TTC549 (cell line): Measurements from ENCODE around the gene CLEC11A.

Experiments used
- FAIRE-seq: peaks from 2 replicates; lab custom pipeline; 2012; peaks lifted over from hg19 to GRCh38; lab: Jason Lieb, UNC

Gene CLEC11A

GRCh38 chr19:50723069-50723468 lies at the start of gene CLEC11A:
Gene CLEC11A, plus strand, starts transcription at chr19:50723364. Its CDS starts 162 bp downstream, at chr19:50723526.
- FAIRE-seq = peak; percentile 78

DNA sequence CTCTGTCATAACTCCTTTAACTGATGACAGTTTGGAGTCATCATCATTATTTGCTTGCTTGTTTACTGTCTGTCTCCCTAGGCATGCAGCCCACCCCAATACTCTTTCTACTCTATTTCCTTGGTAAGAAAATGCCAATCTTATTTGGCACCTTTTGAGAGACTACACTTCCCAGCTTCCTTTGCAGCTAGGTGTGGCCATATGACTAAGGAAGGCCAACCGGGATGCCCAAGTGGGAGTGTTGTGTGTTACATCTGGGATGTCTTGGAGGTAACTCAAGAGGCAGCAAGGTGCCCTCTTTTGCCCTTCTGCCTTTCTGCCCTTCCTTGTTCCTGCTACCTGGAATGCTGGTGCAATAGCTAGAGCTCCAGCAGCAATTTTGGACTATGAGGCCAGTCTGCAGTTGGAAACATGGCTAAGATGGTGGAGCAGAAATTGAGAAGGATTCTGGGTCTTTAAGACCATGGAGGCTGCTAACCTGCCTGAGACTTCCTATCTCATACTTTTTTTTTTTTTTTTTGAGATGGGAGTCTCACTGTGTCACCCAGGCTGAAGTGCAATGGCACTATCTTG lies 46.5 kb upstream of the CLEC11A start:
- no peak for FAIRE-seq

DNA sequence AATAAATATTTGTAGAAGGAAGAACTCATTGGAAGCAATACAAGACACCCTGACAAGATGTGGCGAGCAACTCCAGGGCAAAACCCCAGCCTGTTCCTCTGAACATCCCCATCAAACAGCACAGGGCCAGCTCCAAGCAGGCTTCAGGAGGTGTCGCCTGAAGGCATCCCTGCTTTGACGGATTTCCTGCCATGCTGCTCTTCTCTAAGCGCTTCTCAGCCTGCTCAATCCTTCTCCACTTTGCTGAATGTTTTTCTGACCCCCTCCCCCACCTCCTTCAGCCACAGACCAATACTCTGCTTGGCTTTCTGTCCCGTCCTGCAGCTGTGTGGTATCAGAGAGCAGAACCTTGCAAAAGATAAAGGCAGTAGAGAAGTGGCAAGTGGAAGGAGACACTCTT lies 45.5 kb upstream of the CLEC11A start:
- no peak for FAIRE-seq

GRCh38 chr19:50678323-50678722 lies 44.8 kb upstream of the CLEC11A start:
- no peak for FAIRE-seq

DNA sequence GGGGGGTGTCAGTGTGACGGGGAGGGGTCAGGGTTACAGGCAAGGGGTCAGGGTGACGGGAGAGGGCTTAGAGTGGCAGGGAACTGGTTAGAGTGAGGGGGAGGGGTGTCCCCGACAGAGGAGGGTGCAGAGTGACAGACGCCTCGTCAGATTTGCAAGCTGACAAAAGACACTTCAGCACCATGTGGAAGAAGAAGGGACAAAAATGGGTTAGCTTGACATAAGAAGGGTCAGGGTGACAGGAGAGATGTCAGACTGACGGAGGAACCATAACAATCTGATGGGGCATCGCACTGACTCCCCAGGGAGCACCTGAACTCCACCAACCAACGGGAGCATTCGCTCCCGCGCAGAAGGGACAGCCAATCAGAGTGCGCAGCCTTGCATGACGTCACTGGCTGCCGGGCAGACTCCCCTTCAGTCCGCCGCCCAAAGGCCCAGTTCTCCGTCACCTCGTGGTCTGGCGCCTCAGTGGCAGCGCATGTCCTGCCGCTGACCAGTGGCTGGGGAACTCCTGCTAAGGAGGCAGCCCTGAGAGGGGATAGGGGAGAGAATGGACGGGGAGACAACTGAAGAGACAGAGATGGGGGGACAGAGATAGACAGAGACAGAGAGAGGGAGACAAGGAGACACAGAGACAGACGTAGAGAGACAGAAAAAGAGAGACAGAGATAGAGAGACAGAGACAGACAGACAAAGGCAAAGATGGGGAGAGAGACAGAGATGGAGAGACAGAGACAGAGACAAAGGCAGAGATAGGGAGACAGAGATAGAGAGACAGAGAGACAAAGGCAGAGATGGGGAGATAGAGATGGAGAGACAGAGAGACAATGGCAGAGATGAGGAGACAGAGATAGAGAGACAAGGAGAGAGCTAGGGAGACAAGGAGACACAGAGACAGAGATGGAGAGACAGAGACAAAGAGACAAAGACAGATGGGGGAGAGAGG lies 43.7 kb upstream of the CLEC11A start:
- no peak for FAIRE-seq

DNA sequence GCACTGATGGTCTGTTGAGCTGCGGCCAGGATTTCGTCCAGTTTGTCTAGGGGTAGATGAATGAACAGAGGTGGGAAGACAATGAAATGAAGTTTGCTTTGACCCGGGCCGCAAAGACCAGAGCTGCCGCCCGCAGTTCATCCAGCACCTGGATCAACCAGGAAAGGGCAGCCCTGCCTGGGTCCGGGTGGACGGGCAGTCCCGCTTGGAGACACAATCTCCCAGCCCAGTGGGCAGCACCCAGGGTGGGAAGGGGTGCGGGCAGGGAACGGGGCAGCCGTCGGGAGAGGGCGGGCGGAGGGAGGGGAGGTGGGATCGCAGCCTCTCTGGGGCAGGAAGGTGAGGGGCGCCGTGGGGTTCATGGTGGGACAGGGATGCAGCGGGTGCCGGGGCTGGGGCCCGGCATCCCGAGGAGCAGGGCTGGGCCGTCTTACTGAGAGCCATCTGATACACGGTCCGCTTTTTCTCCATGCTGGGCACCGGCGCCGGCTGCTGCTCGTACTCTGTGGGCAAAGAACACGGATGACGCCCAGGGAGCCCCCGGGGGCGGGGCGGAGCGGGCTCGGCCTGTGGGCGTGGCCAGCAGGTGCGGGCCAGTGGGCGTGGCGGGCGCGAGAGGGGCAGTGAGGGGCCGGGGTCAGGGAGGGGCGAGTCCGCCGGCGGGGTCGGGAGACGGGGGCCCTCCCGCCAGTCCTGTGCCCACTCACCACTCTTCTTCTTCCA lies 36.7 kb upstream of the CLEC11A start:
- no peak for FAIRE-seq

- FAIRE-seq = no peak
These were observed 34.4 kb upstream of the CLEC11A start for GRCh38 chr19:50688766-50689165.

DNA sequence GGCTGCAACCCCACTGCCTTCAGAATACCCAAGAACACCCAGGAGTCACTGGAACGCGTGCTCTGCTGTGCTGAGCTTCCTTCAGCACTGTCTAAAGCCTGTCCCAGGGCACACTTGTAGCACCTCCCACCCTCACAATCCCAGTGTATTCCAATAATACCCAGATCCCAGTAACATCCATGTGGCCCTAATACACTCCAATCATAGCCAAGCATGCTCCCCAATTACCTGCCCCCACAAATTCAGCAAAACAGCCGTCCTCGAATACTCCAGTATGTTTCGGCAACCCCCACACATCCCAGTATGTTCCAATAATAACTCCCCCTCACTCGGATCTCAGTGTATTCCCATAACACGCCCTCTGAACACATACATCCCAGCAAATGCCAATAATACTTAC lies 32.7 kb upstream of the CLEC11A start:
- FAIRE-seq = no peak

DNA sequence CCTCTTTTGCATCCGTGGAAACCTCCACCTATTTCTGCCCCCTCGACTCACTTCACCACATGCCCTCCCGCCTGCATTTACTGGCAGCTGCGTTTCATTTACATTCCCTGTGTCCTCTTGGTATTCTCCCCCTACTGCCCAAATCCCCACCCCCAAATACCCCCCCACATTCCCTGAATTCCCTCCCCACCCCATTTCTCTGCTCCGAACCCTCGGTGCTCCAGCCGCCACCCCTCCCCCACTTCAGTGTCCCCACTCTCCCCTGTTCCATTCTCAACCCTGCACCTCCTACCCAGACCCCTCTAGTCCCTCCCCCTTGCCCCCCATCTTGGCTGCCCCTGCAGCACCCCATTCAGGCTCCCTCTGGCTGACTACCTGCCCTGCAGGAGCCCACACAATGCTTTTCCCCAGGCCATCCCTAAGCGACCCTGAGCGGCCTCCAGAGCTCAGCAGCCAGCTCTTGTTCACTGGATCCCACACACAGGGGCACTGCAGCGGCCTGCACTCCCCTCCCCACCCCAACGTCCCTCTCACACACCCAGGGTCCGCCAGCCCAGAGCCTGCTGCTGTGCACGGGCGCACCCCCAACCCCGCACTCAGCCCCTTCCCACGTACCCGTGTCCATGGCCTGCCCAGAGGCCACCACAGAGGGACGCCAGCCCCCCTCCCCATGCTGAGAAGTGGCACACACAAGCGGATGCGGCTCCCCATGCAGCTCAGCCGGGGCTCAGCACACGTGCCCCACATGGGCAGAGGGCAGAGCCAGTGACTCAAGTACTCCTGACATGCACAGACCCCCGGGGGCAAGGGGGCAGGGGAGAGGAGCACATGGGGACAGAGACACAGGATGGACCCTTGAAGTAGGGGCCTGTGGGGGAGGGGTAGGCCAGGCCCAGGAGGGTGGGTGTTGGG lies 29.8 kb upstream of the CLEC11A start:
- FAIRE-seq = no peak

- FAIRE-seq = no peak
These were observed 28.4 kb upstream of the CLEC11A start for GRCh38 chr19:50694815-50695145.

DNA sequence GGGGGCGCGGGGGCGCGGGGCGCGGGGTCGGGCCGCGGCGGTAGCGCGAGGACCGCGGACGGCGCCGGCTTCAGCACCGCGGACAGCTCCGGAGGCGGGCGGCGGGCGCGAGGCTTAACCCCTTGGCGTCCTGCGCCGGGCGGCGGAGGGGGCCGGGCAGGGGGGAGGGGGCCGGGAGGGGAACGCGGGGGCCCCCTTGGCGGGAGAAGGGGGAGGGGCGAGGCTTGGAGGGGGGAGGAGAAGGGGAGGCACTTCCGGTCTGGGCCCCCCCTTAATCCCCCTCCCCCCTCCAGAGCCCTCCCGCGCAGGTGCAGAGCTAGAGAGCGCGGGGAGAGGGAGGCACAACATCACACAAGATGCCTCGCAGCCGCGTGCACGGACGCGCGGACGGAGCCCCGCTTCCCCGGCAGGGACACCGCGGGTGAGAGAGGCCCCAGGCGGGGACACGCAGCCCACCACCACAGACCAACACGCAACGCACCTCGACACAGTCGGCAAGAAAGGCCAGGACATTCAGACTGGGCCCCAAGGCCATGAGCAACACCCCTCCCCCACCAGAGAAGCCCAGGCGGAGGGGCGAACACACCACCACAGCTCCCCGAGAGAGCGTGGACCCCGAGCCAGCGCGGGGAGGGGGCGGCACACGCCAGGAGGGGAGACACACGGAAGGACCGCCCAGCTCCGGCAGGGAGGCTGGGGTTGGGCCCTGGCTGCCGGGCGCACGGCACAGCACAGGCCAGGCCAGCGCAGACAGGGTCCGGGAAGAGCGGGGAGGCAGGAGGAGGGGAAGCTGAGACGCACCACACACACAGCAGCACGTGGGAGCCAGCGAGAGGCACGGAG lies 27.7 kb upstream of the CLEC11A start:
- FAIRE-seq = no peak

GRCh38 chr19:50696094-50696483 lies 27.1 kb upstream of the CLEC11A start:
- FAIRE-seq = no peak

GRCh38 chr19:50697414-50698124 lies 25.6 kb upstream of the CLEC11A start:
- FAIRE-seq = no peak

DNA sequence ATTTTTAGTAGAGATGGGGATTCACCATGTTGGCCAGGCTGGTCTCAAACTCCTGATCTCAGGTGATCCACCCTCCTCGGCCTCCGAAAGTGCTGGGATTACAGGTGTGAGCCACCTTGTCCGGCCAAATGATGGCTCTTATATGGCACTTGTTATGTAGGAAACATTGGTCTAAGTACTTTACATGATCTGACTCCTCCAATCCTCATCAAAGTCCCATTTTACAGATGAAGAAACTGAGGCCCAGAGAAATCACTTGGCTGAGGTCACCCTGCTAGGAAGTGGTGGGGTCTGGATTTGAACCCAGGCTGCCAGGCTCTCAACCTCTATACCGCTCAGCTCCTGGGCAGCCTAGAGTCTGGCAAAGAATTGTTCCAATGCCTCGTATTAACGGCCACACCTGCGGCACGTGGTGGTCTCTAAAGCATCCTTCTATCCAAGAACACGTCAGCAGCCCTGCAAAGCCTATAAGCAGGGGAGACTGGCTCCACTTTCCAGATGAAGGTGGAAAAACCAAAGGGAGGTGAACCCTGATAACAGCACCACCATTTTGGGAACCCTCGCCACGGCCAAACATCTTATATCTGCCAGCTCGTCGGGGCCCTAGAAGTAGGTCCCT lies 21.7 kb upstream of the CLEC11A start:
- no peak for FAIRE-seq

GRCh38 chr19:50702158-50702870 lies 20.9 kb upstream of the CLEC11A start:
- no peak for FAIRE-seq

DNA sequence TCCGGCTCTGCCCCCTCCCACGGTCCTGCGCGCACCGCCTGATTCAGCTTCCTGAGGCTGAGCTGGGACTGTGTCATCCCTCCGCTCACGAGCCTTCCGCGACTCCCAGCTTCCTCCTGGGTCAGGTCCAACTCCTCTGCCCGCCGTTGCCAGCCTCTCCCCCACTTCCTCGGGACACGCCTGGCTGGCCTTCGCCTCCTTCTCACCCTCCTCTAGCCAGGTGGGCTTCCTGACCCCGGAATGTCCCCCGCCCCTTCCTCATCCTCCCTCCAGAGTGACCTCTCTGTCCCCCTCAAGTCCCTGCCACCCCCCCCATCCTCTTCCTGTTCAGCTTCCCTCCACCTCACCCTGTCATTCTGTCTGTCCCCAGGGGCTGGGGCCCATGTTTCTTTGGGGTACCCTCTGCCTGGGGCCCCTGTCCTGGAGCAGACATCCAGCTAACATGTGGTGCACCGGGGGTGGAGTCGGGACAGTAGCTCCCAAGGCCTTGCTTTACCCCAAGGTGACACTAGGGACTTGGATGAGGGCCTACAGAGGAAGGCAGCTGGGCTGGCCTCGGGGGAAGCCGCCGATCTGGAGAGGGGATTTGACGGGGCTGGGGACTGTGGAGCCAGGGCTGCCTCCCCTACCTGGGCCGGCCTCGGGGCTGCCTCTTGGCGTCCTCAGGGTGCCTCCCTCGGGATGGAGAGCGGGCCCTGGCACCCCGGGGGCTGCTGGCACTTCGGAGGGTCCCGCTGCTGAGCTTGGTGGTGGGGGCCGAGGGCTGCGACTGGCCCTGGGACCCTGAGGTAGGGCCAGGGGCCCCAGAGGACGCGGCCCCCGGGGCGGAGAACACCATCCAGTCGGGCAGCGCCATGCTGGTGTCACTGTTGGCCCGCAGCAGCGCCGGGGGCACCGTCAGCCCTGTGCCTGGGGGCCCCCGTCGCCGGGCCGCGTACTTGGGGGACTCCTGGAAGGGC lies 20.0 kb upstream of the CLEC11A start:
- no peak for FAIRE-seq

GRCh38 chr19:50703915-50704796 lies 19.0 kb upstream of the CLEC11A start:
- no peak for FAIRE-seq
